OCI-LY1 (cell line): Measurements from ENCODE around the gene TSPAN5.

ENCODE experiments used
- H2AFZ ChIP-seq: fragments of 200-600 bp; sonication (generic), shearing (Covaris generic); 2 replicates; pipeline ENCODE4 v1.6.0; 2014; ENCODE audit warnings: antibody characterized with exemption, mild to moderate bottlenecking, low read length
- H3F3A ChIP-seq: fragments of 200-600 bp; sonication (generic), shearing (Covaris generic); 2 replicates; pipeline ENCODE4 v1.6.0; 2014; ENCODE audit warnings: mild to moderate bottlenecking, antibody characterized with exemption, low read length, moderate library complexity; ENCODE audit not compliant: insufficient read depth
- H3K27ac ChIP-seq: fragments of 200-600 bp; sonication (generic); 2 replicates; pipeline ENCODE4 v1.5.1; 2014; ENCODE audit warnings: low read length, mixed run types, mild to moderate bottlenecking, low read depth; ENCODE audit not compliant: poor library complexity, severe bottlenecking
- H3K27me3 ChIP-seq: fragments of 200-600 bp; sonication (generic); 2 replicates; pipeline ENCODE4 v1.6.0; 2014; ENCODE audit warnings: antibody characterized with exemption, mild to moderate bottlenecking, low read length, moderate library complexity; ENCODE audit not compliant: insufficient read depth
- H3K36me3 ChIP-seq: fragments of 200-600 bp; sonication (generic); 2 replicates; pipeline ENCODE4 v1.6.1; 2014; ENCODE audit warnings: mild to moderate bottlenecking, antibody characterized with exemption, low read length, moderate library complexity, mixed read lengths; ENCODE audit not compliant: insufficient read depth
- H3K4me1 ChIP-seq: fragments of 200-600 bp; sonication (generic); 2 replicates; pipeline ENCODE4 v1.5.1; 2014; ENCODE audit warnings: mild to moderate bottlenecking, low read length, moderate library complexity; ENCODE audit not compliant: insufficient read depth, severe bottlenecking
- H3K4me2 ChIP-seq: fragments of 200-600 bp; sonication (generic), shearing (Covaris generic); 2 replicates; pipeline ENCODE4 v1.6.1; 2014; ENCODE audit warnings: low read length
- H3K4me3 ChIP-seq: fragments of 200-600 bp; sonication (generic); 2 replicates; pipeline ENCODE4 v1.5.1; 2014; ENCODE audit warnings: low read length, low read depth, mild to moderate bottlenecking, mixed read lengths; ENCODE audit not compliant: poor library complexity, severe bottlenecking
- H3K79me2 ChIP-seq: fragments of 200-600 bp; shearing (Covaris generic); 2 replicates; pipeline ENCODE4 v1.6.1; 2016; ENCODE audit warnings: mixed run types, low read length, mixed read lengths; ENCODE audit not compliant: insufficient read depth
- H3K9ac ChIP-seq: fragments of 200-600 bp; sonication (generic), shearing (Covaris generic); 2 replicates; pipeline ENCODE4 v1.6.1; 2014; ENCODE audit warnings: mild to moderate bottlenecking, low read length, mixed read lengths
- H3K9me2 ChIP-seq: fragments of 200-600 bp; sonication (generic), shearing (Covaris generic); 2 replicates; pipeline ENCODE4 v1.6.1; 2014; ENCODE audit warnings: low read depth, mild to moderate bottlenecking, low read length, mixed read lengths
- H3K9me3 ChIP-seq: fragments of 200-600 bp; shearing (Covaris generic); 2 replicates; pipeline ENCODE4 v1.6.1; 2014; ENCODE audit warnings: low read length, mixed read lengths
- H4K20me1 ChIP-seq: fragments of 200-600 bp; sonication (generic), shearing (Covaris generic); 2 replicates; pipeline ENCODE4 v1.6.0; 2016; ENCODE audit warnings: mild to moderate bottlenecking, low read length; ENCODE audit not compliant: insufficient read depth
- EZH2 ChIP-seq: fragments of 200-600 bp; sonication (generic), shearing (Covaris generic); IDR thresholded peaks from 2 replicates; pipeline ENCODE4 v1.8.0; 2017; ENCODE audit warnings: borderline replicate concordance, mixed run types, mild to moderate bottlenecking, antibody characterized with exemption, low read length, moderate library complexity, mixed read lengths
- TF ChIP-seq, protein P1 (sequence below): fragments of 200-600 bp; sonication (generic), shearing (Covaris generic); IDR thresholded peaks from 2 replicates; pipeline ENCODE4 v1.5.1; 2017; ENCODE audit warnings: mild to moderate bottlenecking, antibody characterized with exemption, low read length, moderate library complexity, mixed read lengths

The TSPAN5 gene

DNA sequence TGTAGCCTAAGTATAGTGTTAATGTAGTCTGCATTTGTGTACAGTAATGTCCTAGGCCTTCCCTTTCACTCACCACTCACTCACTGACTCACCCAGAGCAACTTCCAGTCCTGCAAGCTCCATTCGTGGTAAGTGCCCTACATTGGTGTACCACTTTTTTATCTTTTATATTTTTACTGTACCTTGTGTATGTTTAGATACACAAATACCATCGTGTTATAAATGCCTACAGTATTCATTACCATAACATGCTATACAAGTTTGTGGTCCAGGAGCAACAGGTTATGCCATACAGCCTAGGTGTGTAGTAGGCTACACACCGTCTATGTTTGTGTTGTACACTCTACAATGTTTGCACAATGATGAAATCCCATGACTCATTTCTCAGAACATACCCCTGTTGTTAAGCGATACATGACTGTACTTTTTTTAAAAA, 15.4 kb downstream of the TSPAN5 start:
- no peak for TF ChIP-seq EZH2
- TF ChIP-seq, protein P1, sequence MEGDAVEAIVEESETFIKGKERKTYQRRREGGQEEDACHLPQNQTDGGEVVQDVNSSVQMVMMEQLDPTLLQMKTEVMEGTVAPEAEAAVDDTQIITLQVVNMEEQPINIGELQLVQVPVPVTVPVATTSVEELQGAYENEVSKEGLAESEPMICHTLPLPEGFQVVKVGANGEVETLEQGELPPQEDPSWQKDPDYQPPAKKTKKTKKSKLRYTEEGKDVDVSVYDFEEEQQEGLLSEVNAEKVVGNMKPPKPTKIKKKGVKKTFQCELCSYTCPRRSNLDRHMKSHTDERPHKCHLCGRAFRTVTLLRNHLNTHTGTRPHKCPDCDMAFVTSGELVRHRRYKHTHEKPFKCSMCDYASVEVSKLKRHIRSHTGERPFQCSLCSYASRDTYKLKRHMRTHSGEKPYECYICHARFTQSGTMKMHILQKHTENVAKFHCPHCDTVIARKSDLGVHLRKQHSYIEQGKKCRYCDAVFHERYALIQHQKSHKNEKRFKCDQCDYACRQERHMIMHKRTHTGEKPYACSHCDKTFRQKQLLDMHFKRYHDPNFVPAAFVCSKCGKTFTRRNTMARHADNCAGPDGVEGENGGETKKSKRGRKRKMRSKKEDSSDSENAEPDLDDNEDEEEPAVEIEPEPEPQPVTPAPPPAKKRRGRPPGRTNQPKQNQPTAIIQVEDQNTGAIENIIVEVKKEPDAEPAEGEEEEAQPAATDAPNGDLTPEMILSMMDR, result no peak
- Histone ChIP-seq H3K4me1 (no peaks in the 10 kb centered on the region), H3K27ac (no peak overlapping the region), H3K9me2 (no peaks in the 10 kb centered on the region), H4K20me1 (no peaks in the 10 kb centered on the region), H3K79me2 (no peaks in the 10 kb centered on the region), H3K4me3 (no peak overlapping the region), H3K9me3 (no peaks in the 10 kb centered on the region), H2AFZ (no peak overlapping the region), H3K4me2 (no peak overlapping the region), H3K36me3 (no peaks in the 10 kb centered on the region), H3K9ac (no peak overlapping the region), H3F3A (no peaks in the 10 kb centered on the region), H3K27me3 (no peaks in the 10 kb centered on the region)

DNA sequence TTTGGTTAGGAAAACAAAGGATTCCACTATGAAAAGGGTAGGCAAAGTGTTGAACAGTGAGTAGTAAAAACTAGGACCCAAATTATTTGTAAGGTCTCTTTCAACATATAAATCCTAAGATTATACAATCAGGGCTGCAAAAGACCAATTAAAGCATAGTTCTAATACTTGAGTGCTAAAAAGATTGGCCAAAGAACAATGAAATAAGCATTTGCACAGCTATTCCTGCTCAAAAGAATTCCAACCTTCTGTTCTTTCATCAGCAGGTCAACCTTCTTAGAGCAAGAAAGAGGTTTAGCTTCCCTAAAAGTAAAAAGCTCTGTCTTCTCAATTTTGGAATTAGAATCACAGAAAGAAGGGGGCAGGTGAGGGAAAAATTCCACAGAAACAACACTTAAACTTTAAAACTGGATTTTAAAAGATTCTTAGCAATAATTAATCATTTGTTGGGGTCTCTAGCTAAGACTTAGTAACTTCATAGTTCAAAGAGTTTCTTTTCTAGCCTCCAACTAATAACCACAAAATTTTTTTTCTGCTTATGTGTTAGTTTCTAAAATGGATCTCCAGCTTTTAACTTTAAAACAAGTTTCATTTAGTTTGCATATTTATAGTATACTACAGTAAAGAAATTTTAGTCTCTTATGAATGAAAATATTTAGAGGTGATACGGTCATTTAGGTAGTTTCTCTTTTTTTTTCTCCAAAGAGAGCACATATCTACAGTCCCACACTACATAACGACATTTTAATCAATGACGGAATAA, 16.3 kb downstream of the TSPAN5 start:
- no peaks in the 10 kb centered on the region for H3K27me3 ChIP-seq
- no peak overlapping the region for H3K4me3 ChIP-seq
- H3K36me3 ChIP-seq, result no peaks in the 10 kb centered on the region
- H3K4me1 ChIP-seq, result no peaks in the 10 kb centered on the region
- H3K9ac ChIP-seq, result no peak overlapping the region
- no peak overlapping the region for H3K4me2 ChIP-seq
- TF ChIP-seq, protein P1, result no peak
- no peak for TF ChIP-seq EZH2
- no peaks in the 10 kb centered on the region for H3K79me2 ChIP-seq
- no peaks in the 10 kb centered on the region for H3F3A ChIP-seq
- no peaks in the 10 kb centered on the region for H3K9me2 ChIP-seq
- H4K20me1 ChIP-seq, result no peaks in the 10 kb centered on the region
- no peak overlapping the region for H2AFZ ChIP-seq
- H3K27ac ChIP-seq, result no peak overlapping the region
- H3K9me3 ChIP-seq, result no peaks in the 10 kb centered on the region

DNA sequence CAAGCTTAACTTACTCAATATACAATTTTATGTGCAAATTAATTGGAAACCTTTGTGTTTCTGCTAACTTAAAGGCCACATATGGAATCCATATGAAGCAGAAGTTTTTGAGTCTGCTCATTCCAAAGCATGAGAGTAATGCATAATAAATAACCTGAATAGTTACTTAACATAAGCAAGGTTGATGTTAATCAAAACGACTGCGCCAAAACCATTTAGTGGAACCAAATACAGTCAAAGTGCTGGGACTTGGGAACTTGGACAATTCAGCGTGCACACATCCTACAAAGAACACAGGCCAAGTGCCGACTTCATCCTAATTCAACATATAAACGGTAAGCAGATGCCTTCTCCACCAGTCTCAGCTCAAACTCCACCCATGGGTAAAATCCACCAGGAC, 17.0 kb downstream of the TSPAN5 start:
- no peaks in the 10 kb centered on the region for H3F3A ChIP-seq
- H3K27me3 ChIP-seq, result no peaks in the 10 kb centered on the region
- TF ChIP-seq, protein P1, result no peak
- TF ChIP-seq EZH2, result no peak
- no peak overlapping the region for H3K4me3 ChIP-seq
- H3K27ac ChIP-seq, result no peak overlapping the region
- H2AFZ ChIP-seq, result no peak overlapping the region
- H3K4me1 ChIP-seq, result no peaks in the 10 kb centered on the region
- H3K9me3 ChIP-seq, result no peaks in the 10 kb centered on the region
- no peaks in the 10 kb centered on the region for H4K20me1 ChIP-seq
- H3K36me3 ChIP-seq, result no peaks in the 10 kb centered on the region
- no peaks in the 10 kb centered on the region for H3K79me2 ChIP-seq
- H3K9ac ChIP-seq, result no peak overlapping the region
- H3K4me2 ChIP-seq, result no peak overlapping the region
- H3K9me2 ChIP-seq, result no peaks in the 10 kb centered on the region
